Testis (tissue), 2 donors: Measurements from ENCODE around the gene CKAP5.

Experiments used
- POLR2A ChIP-seq: fragments of 450-650 bp; IDR thresholded peaks from one replicate; pipeline ENCODE4 v1.6.1; 2017; ENCODE audit warnings: antibody characterized with exemption, mild to moderate bottlenecking, moderate library complexity
- TF ChIP-seq, protein P1 (sequence below), 3 experiments: fragments of 450-650 bp in 2 of 3; fragments of 200-600 bp in 1 of 3; sonication (generic) in 1 of 3; IDR thresholded peaks; one replicate each; pipeline ENCODE4 v1.5.1; 2016 to 2019; ENCODE audit warnings: antibody characterized with exemption in 3 of 3, mild to moderate bottlenecking in 2 of 3, moderate library complexity in 1 of 3

DNA sequence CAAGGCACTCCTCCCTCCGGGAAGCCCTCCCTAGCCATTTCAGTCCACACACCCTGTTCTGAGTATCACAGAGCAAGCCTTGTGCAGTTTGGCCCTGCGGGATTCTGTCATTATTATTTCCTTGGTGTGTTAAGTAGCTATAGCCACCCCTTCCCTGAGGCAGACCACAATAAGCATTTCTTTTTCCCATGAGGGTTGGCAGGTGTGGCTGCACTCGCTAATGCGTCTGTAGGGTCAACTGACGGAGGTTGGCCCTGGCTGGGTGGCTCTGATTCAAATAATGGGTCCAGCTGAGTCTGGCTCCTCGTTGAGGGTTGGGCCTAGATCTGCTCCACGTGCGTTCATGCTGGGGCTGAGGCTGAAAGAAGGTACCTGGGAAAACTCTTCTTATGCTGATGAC is 122.0 kb downstream of the CKAP5 start:
- TF ChIP-seq, protein P1, sequence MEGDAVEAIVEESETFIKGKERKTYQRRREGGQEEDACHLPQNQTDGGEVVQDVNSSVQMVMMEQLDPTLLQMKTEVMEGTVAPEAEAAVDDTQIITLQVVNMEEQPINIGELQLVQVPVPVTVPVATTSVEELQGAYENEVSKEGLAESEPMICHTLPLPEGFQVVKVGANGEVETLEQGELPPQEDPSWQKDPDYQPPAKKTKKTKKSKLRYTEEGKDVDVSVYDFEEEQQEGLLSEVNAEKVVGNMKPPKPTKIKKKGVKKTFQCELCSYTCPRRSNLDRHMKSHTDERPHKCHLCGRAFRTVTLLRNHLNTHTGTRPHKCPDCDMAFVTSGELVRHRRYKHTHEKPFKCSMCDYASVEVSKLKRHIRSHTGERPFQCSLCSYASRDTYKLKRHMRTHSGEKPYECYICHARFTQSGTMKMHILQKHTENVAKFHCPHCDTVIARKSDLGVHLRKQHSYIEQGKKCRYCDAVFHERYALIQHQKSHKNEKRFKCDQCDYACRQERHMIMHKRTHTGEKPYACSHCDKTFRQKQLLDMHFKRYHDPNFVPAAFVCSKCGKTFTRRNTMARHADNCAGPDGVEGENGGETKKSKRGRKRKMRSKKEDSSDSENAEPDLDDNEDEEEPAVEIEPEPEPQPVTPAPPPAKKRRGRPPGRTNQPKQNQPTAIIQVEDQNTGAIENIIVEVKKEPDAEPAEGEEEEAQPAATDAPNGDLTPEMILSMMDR (IDR thresholded peaks at IDR 0.05) = no peak
- no peak for TF ChIP-seq POLR2A
